ENCODE results near the gene RPL36.

DNA sequence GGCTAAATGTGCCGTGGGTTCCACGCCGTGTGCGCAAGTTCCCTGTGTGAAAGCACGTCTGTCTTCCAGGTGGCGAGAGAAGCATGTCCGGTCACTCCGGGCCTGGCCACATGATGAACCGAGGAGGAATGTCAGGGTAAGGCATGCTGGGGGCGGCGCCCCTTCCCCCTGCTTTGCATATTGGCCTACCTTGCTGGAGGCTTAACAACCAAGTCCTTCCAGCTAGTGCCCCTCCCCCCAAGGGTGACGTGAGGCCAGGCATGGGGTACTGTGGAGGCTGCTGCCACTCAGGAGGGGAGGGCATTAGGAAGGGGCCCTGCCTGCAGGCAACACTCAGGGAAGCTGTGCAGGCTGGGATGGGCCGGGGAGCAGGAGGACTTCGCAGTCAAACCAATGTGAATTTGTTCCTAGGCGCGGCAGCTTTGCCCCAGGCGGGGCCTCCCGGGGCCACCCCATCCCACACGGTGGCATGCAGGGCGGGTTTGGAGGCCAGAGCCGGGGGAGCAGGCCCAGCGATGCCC lies 22.3 kb upstream of the RPL36 start:
- TF ChIP-seq, protein P1, sequence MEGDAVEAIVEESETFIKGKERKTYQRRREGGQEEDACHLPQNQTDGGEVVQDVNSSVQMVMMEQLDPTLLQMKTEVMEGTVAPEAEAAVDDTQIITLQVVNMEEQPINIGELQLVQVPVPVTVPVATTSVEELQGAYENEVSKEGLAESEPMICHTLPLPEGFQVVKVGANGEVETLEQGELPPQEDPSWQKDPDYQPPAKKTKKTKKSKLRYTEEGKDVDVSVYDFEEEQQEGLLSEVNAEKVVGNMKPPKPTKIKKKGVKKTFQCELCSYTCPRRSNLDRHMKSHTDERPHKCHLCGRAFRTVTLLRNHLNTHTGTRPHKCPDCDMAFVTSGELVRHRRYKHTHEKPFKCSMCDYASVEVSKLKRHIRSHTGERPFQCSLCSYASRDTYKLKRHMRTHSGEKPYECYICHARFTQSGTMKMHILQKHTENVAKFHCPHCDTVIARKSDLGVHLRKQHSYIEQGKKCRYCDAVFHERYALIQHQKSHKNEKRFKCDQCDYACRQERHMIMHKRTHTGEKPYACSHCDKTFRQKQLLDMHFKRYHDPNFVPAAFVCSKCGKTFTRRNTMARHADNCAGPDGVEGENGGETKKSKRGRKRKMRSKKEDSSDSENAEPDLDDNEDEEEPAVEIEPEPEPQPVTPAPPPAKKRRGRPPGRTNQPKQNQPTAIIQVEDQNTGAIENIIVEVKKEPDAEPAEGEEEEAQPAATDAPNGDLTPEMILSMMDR (IDR thresholded peaks at IDR 0.05): no peak
- TF ChIP-seq POLR2A (IDR thresholded peaks at IDR 0.05) (no peak), POLR2AphosphoS5 (IDR thresholded peaks at IDR 0.05) (no peak)
